ENCODE results near the gene PTPN4.

Gene PTPN4

DNA sequence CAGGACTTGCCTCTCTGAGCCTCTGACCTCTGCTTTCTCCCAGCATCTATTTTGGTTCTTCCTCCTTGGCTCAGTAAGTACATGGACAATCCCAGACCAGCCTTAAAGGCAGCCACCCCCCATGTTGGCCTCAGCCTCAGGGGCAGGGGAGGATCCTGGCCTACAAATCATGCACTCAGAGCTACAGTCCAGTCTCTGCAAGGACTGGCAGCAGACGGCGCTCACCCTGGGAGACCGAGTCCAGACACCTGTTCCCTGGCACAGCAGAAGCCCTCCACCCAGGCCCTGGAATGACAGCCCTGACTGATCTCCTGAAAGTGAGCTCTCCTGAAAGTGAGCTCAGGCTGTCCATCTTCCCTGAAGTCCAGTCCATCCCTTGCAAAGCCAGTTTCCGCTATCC, 25.7 kb upstream of the PTPN4 start:
- DNase-seq (ENCODE audit: low read depth): no peak

GRCh38 chr2:119735565-119735964, 24.2 kb upstream of the PTPN4 start:
- DNase-seq (ENCODE audit: low read depth): no peak

GRCh38 chr2:119736021-119736420, 23.7 kb upstream of the PTPN4 start:
- no peak for DNase-seq (ENCODE audit: low read depth)

DNA sequence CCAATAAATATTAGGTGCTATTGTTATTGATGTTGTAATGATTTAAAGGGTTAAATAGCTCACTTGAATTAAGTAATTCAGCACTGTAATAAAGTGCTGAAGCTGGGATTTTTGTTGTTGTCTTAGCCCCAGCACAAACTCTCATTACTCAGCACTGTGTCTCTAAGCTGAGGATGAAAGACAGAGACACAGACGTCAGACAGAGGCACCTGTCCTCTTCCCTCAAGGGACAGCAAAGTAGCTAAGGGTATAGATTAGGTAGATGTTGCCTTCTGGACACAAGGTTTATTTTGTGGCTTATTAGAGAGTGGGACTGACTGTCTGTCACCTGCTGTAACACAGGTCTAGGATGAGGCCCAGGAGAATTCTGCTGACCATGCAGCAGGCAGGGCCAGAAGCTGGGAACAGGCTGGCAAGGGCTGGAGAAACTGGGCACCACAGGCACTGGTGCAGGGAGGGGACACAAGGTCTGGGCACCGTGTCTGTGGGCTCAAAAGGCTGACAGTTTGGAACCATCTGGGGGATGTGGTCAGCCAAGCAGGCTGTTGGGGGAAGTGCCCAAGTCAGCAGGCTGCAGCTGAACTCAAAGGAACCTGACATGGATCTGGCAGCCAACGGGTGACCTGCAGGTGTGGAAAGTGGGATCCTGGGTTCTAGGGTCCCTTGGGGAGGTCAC, 20.0 kb upstream of the PTPN4 start:
- no peak for DNase-seq (ENCODE audit: low read depth)

GRCh38 chr2:119741001-119741400, 18.7 kb upstream of the PTPN4 start:
- DNase-seq (ENCODE audit: low read depth): no peak

DNA sequence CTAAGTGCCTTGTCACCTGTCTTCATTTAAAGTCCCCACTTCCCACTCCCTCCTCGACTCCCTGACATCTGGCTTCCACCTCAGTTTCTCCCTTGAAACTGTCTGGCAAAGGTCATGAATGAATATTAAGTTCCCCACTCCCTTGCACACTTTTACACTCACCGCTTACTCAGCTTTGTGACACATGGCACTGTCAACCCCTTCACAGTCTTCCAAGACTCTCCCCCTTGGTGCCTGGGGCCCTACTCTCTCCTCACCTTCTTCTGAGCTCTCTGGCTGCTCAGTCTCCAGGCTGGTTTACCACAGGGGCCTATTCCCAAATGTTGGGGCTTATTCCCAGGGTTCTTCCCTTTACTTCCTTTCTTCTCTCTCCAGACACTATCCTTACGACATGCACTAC, 17.9 kb upstream of the PTPN4 start:
- peak; percentile 52 for DNase-seq (ENCODE audit: low read depth)

DNA sequence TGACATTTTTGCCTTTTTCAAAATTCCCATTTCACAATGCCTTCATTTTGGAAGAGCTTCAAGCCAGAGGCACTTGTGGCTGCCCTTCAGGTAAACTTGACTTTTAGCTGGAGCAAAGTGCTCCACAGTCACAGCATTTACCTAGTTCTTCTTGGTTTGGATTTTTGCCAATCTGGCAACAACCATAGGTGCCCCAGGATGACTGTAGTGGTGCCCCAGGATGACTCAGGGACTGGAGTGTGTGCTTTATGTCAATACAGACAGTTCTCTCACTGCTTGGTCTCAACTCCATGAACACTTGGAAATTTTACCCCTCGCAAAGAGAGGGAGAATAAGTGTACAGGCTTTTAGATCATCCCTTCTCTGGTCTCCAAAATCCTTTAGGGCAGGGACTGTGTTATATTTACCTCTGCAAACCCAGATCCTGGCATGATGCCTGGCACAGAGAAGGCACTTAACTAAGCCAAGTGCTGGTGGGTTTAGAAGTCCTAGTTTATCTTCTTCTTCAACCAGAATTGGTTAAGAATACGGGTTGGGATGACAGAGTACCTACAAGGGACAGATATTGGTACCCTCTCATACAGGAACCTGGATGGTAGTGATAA, 15.3 kb upstream of the PTPN4 start:
- peak; percentile 50 for DNase-seq (ENCODE audit: low read depth)

DNA sequence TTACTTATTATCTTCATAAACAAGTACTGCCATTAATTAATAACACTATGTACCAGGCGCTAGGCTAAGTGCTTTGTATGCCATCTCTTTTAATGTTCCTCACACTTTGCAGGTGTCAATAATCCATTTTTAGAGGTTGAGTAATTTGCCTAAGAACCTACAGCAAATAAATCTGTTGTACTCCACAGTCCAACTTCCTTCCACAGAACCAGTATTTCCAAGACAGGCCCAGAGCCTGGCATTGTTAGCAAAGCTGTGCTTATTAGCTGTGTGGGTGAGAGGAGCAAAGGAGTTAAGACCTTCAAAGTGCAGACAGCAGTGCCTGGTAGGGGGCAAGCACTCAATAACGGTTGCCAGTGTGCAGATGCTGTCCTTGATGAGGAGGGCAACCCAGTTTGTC, 14.2 kb upstream of the PTPN4 start:
- no peak for DNase-seq (ENCODE audit: low read depth)

DNA sequence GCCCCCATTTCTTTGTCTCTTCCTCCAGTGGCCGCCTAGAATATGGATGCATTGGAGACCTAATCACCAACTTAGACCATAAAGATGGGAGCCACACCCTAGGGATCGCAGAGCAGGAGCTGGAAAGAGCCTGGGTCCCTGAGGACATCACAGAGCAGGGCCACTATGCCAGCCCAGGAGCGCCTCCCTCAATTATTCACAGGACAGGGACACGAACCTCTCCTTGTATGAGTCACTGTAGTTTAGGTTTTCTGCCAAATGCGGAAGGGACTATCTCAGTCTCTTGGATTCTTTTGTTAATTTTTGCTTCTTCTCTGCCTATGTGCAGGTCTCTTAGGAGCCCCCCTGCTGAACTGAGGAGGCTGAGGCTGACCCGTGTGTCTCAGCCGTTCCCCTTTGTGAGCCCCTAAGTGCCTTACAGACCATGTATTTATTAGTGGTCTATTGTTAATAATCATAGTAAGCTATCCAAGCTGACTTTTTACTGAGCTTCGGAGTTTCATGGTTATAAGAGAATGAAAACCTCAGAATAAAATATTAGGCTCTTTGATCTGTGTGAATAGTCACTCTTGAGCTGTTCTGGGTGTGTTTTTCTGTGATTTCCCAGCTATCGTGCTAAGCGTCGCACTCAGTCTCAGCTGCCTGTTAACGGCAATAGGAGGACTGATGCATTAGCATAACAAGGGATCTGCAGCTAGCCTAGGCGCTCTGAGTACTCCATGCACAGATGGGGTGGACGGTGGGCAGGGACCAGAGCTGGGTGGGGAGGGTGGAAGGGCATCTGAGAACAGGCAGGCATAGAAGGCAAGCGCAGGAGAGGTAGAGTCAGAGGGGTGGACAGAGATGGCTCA, 12.7 kb upstream of the PTPN4 start:
- DNase-seq (ENCODE audit: low read depth): peak; percentile 42

- no peak for DNase-seq (ENCODE audit: low read depth)
These were observed 11.6 kb upstream of the PTPN4 start for GRCh38 chr2:119748135-119748534.

- DNase-seq (ENCODE audit: low read depth): peak; percentile 79
These were observed 10.2 kb upstream of the PTPN4 start for GRCh38 chr2:119749477-119750012.

DNA sequence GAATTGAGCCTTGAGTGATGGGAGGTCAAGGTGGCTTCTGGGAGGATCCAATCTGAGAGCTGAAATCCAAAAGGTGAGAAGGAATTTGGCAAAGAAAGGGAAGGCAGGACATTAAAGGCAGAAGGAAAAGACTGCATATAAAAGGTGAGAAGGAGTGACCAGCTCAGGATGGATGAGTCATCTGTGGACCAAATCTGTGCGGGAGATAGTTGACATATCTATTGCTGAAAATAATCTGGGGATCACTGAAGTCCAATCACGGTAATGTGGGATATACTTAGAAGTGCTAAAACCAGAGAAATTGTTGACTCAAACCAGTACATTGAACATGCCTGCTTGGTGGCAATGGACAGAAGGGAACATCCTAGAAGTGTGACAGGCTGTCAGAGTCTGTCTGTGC, 8.0 kb upstream of the PTPN4 start:
- DNase-seq (ENCODE audit: low read depth): peak; percentile 51

GRCh38 chr2:119753041-119753929, 6.4 kb upstream of the PTPN4 start:
- DNase-seq (ENCODE audit: low read depth): peak; percentile 66

GRCh38 chr2:119753930-119754321, 5.8 kb upstream of the PTPN4 start:
- no peak for DNase-seq (ENCODE audit: low read depth)

DNA sequence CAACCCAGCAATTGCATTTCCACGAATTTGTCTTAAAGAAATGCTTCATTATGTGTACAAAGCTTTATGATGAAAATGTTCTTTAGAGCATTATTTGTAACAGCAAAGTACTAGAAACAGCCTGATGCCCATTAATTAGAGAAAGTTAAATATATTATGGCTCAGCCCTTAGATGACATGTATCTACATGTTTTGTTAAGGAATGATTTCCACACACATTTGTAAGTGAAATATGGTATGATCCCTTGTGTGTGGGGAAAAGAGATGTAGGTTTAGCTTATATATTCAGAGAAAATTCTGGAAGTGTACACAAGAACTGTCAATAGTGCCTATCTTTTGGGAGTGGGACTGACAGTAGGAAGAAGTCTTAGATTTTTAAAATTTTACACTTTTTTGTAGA, 3.8 kb upstream of the PTPN4 start:
- DNase-seq (ENCODE audit: low read depth): no peak

- DNase-seq (ENCODE audit: low read depth): peak; percentile 78
These were observed 2.9 kb upstream of the PTPN4 start for GRCh38 chr2:119756837-119757236.

GRCh38 chr2:119758881-119759450, 756 bp upstream of the PTPN4 start:
- DNase-seq (ENCODE audit: low read depth): no peak

GRCh38 chr2:119760237-119760955, 674 bp downstream of the PTPN4 start:
- DNase-seq (ENCODE audit: low read depth): no peak

DNA sequence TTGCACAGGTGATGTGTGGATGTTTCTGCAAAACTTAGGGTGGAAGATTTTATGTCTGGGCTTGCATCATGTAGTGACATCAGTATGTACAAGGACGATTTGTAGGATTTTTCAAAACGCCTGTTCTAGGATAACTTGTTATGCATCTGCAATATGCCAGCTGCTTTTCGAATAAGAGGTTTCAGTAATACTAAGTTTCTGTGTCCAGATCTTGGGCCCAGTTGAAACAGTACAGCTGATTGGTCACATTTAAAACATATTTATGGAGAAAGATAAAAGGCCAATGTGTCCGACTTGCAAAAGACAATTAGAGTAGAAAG, 1.2 kb downstream of the PTPN4 start:
- DNase-seq (ENCODE audit: low read depth): peak; percentile 40

DNA sequence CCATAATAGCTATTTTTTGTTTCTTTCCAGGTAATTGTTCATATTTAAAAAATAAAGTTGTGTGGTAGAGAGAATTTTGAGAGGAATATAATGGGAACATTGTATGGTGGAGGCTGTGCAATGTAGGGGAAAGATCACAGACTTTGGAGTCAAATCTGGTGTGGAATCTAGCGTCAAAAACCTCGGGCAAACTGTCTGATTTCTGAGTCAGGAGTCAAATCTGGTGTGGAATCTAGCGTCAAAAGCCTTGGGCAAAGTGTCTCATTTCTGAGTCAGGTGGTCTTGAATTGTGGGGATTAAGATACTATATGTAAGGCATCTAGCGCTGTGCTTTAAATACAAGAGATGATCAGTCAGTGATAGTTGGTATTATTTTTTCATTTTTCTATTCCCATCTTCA, 5.1 kb downstream of the PTPN4 start:
- no peak for DNase-seq (ENCODE audit: low read depth)

- DNase-seq (ENCODE audit: low read depth): no peak
These were observed 5.8 kb downstream of the PTPN4 start for GRCh38 chr2:119765433-119766002.

Data from ELR (cell line).